ENCODE measurements around the gene SOX10. TPM values are rescaled to one million over a fixed set of nuclear protein-coding genes. Genes with fewer than 3 reads are reported as not detected.

Gene SOX10
- total and polyA plus RNA-seq, 3 donors from 2014 or later = 5.0 to 6.1 (median 5.4) TPM

GRCh38 chr22:37971475-37972434 lies 12.6 kb downstream of the SOX10 start:
- Histone ChIP-seq H3K9me3 (no peaks in the 10 kb centered on the region), H3K36me3 (ENCODE audit: low read depth, missing control alignments) (no peaks in the 10 kb centered on the region), H3K4me1 (peaks cover 14% of the 10 kb centered on the region), H3K27me3 (no peaks in the 10 kb centered on the region), H3K4me3 (no peak overlapping the region), H3K27ac (no peak overlapping the region)
- intact Hi-C loops (cut with DNase I; ENCODE audit: low total_unique reads) = no loop called here
- WGBS, 2 donors = 63 to 70% methylated on average over 6 to 7 of the region's 7 CpGs
- TF ChIP-seq CTCF (IDR thresholded peaks at IDR 0.05) = no peak
- TF ChIP-seq POLR2A (IDR thresholded peaks at IDR 0.05) = no peak
- no peak for DNase-seq

- no peak overlapping the region for H3K27ac ChIP-seq
- WGBS, 2 donors = 98% methylated on average over 4 of the region's 4 CpGs
- H3K27me3 ChIP-seq = no peaks in the 10 kb centered on the region
- no peaks in the 10 kb centered on the region for H3K36me3 ChIP-seq (ENCODE audit: low read depth, missing control alignments)
- H3K9me3 ChIP-seq = no peaks in the 10 kb centered on the region
- intact Hi-C loops (cut with DNase I; ENCODE audit: low total_unique reads) = no loop called here
- no peak for DNase-seq
- no peak for TF ChIP-seq CTCF (IDR thresholded peaks at IDR 0.05)
- no peak for TF ChIP-seq POLR2A (IDR thresholded peaks at IDR 0.05)
- H3K4me1 ChIP-seq = peaks cover 18% of the 10 kb centered on the region
- no peak overlapping the region for H3K4me3 ChIP-seq
These were observed 13.5 kb downstream of the SOX10 start for GRCh38 chr22:37970864-37971263.

DNA sequence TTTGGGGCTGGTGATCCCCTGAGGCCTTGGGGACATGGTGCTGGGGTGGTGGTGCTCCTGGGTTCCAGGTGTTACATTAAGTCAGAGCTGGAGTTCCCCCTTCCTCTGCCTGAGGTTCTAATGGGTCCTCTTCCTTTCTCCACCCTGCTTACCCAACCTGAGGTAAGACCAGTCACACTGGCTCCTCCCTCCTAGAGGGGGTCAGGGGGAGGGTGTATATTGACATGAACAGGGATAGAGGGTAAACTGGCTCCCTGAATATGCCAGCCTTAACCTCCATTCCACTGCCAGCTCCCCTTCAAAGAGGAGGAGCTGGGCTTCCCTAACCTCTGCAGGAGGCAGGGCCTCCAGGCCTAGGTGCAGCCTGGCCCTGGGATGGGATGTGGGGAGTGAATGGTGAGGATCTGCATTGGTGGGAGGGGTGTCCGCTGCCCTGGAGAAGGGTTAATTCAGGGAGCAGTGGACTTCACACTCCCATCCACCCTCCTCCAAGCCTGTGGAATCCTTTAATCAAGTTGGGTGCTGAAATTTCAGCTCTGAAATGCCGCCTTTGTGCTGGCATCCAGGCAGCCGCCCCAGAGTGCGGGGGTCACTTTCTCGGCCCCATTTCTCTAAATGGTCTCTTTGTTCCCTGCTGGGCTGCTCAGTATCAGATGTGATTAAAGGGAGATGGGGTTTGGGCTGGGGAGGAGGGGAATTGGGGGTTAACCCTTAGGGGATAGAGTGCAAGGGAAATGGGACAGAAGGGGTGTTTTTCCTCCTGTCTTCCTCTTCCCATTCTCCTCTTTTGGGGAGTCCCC lies 15.7 kb downstream of the SOX10 start:
- Histone ChIP-seq H3K4me1 (peaks cover 20% of the 10 kb centered on the region), H3K27me3 (no peaks in the 10 kb centered on the region), H3K4me3 (no peak overlapping the region), H3K36me3 (ENCODE audit: low read depth, missing control alignments) (no peaks in the 10 kb centered on the region), H3K9me3 (no peaks in the 10 kb centered on the region), H3K27ac (no peak overlapping the region)
- intact Hi-C loops (cut with DNase I; ENCODE audit: low total_unique reads) = no loop called here
- DNase-seq = no peak
- TF ChIP-seq POLR2A (IDR thresholded peaks at IDR 0.05) (no peak), CTCF (IDR thresholded peaks at IDR 0.05) (no peak)
- WGBS, 2 donors = 79 to 80% methylated on average over 4 to 5 of the region's 5 CpGs

DNA sequence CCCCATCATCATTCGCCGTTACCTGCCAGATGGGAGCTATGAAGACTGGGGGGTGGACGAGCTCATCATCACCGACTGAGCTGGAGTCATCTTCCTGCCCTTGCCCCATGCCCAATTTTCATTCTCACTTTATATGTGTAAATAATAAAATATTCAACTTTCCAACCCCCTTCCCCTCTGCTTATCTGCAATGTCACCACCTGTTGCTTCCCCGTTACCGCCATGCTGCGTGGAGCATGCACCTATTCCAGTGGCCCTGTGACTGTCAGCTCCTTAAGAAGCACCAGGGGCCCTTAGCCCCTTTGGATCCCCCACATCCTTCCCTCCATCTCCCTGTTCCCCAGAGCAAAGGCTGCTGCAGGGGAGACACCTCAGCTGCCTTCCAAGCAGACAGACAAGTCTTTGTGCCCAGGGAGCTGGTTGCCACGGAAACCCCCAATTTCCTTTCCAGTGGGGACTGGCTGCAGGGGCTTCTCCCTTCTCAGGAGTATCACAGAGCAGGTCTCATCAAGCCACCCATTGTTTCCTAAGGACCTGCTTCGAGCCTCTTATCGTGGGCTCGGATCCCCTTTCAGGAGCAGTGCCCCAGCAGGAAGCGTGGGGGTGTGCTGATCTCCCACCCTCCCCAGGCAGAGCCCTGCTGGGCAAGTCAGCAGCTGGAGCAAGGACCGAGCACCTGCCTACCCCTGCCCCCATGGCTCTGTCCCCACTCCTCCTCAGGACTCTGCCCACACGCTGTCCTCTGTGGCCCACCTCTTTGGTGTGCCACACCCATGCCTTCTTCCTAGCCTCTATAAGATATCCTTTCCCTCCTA lies 16.5 kb downstream of the SOX10 start:
- H3K9me3 ChIP-seq = no peaks in the 10 kb centered on the region
- no peak for DNase-seq
- WGBS, 2 donors = 66 to 85% methylated on average over 9 to 14 of the region's 14 CpGs
- H3K4me1 ChIP-seq = peaks cover 20% of the 10 kb centered on the region
- no peak overlapping the region for H3K4me3 ChIP-seq
- H3K36me3 ChIP-seq (ENCODE audit: low read depth, missing control alignments) = no peaks in the 10 kb centered on the region
- intact Hi-C loops (cut with DNase I; ENCODE audit: low total_unique reads) = no loop called here
- no peaks in the 10 kb centered on the region for H3K27me3 ChIP-seq
- no peak overlapping the region for H3K27ac ChIP-seq
- TF ChIP-seq CTCF (IDR thresholded peaks at IDR 0.05) (no peak), POLR2A (IDR thresholded peaks at IDR 0.05) (no peak)
